Activated T-helper 1 cell treated with anti-CD3 and anti-CD28 coated beads, Interleukin-2, amount 50 U/mL, for 16 hours (primary cell): ENCODE results near the gene RPL10.

ENCODE experiments used
- DNase-seq, 2 donors: peaks; one replicate each; pipeline ENCODE4 v3.0.0-alpha.2; 2020; ENCODE audit warnings: low read depth in 1 of 2, low spot score in 1 of 2

RPL10 gene

GRCh38 chrX:154429711-154430110 is 31.5 kb downstream of the RPL10 start:
- DNase-seq: no peak

- DNase-seq: no peak
Measured at GRCh38 chrX:154430479-154430878, 32.3 kb downstream of the RPL10 start.

- no peak for DNase-seq
Measured at GRCh38 chrX:154430916-154431315, 32.7 kb downstream of the RPL10 start.

GRCh38 chrX:154431341-154431740 is 33.2 kb downstream of the RPL10 start:
- no peak for DNase-seq

- no peak for DNase-seq
Measured at GRCh38 chrX:154432210-154432609, 34.0 kb downstream of the RPL10 start.

GRCh38 chrX:154433605-154434004 is 35.4 kb downstream of the RPL10 start:
- DNase-seq: no peak

- no peak for DNase-seq
Measured at GRCh38 chrX:154434394-154435168, 36.4 kb downstream of the RPL10 start.

GRCh38 chrX:154435171-154435733 is 37.1 kb downstream of the RPL10 start:
- DNase-seq: no peak

GRCh38 chrX:154436374-154436982 is 38.3 kb downstream of the RPL10 start:
- peak in 1 of 2 donors; percentile 43 for DNase-seq

- DNase-seq: peak; percentile 25 to 47
Measured at GRCh38 chrX:154436983-154437752, 39.0 kb downstream of the RPL10 start, which contains the start of gene GDI1. Gene GDI1 (plus strand): TSS chrX:154437154. CDS start chrX:154437255, 101 bp downstream.

- no peak for DNase-seq
Measured at GRCh38 chrX:154437971-154438893, 40.1 kb downstream of the RPL10 start.

- DNase-seq: no peak
Measured at GRCh38 chrX:154439841-154440240, 41.7 kb downstream of the RPL10 start.

- no peak for DNase-seq
Measured at GRCh38 chrX:154440623-154441357, 42.6 kb downstream of the RPL10 start.

- DNase-seq: no peak
Measured at GRCh38 chrX:154441564-154441963, 43.4 kb downstream of the RPL10 start.

- no peak for DNase-seq
Measured at GRCh38 chrX:154441984-154442707, 44.0 kb downstream of the RPL10 start.

GRCh38 chrX:154443479-154443910 is 45.3 kb downstream of the RPL10 start:
- DNase-seq: no peak

GRCh38 chrX:154443992-154444754 is 46.0 kb downstream of the RPL10 start, which contains the start of gene FAM50A:
Gene FAM50A (plus strand): TSS chrX:154444141. CDS start chrX:154444236, 95 bp downstream.
- DNase-seq: peak; percentile 20 to 58

- DNase-seq: no peak
Measured at GRCh38 chrX:154444755-154445246, 46.6 kb downstream of the RPL10 start.
